ENCODE data around the gene FAM151A. TPM values are rescaled to one million over a fixed set of nuclear protein-coding genes. Genes with fewer than 3 reads are reported as not detected.

The FAM151A gene
- total RNA-seq: not detected

DNA sequence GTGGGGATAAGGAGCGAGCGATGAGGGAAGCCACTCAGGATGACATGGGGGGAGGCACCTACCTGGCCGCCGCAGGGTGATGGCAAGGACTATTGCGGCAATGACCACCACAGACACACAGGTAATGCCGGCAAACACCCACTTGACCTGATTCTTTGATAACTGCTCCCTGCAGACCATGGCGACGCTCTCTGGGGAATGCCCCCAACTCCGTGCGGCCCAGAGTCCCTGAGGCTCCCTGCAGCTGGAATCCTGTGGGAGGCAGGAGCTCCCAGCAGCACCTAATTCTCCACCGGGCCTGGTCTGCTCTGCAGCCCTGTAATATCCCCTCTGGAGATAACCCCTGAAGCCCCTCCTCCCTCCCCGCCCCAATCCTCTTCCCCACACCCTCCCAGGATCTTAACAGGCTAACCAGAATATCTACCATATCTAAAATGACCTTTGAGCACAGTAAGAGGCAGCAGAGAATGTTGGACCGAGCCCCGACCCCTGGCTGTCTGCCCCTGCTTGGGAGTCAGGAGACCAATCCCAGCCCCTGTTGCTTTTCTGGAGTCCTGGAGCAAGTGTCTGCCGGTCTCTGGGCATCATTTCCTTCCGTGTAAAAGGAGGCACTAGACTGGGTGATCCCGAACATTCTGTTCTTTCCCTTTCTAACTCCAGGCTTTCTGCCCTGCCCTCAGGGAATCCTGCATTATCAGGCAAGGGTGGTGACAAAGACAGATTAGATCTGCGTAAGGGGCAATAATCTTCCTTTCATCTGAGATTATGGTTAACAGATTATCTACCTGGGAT lies at the start of gene FAM151A:
FAM151A (minus strand) TSS at position 310 of the 792 bp plus-strand sequence; CDS start at position 180, 130 bp downstream.
- no peak for DNase-seq (ENCODE audit: low spot score)

GRCh38 chr1:54671985-54672608 lies 48.8 kb upstream of the FAM151A start:
- DNase-seq (ENCODE audit: low spot score): peak; percentile 35

GRCh38 chr1:54668567-54668966 lies 45.2 kb upstream of the FAM151A start:
- DNase-seq (ENCODE audit: low spot score): no peak

DNA sequence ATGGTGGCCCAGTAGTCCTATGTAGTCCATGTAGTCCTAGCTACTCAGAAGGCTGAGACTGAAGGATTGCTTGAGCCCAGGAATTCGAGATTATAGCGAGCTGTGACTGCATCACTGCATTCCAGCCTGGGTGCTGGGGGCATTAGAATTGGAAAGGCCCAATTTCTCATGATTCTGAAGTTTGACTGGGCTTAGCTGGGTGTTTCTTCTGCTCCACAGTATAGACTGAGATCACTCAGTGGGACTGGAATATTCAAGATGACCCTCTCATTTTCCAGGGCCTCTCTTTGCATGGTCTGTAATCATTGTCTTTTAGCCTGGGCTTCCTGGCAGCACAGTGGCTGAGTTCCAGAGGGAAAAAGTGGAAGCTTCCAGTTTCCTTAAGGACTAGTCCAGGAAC lies 44.5 kb upstream of the FAM151A start:
- DNase-seq (ENCODE audit: low spot score): no peak

- DNase-seq (ENCODE audit: low spot score): no peak
Observed at GRCh38 chr1:54666333-54666732, 43.0 kb upstream of the FAM151A start.

GRCh38 chr1:54665852-54666251 lies 42.5 kb upstream of the FAM151A start:
- DNase-seq (ENCODE audit: low spot score): no peak

- DNase-seq (ENCODE audit: low spot score): no peak
Observed at GRCh38 chr1:54664364-54664763, 41.0 kb upstream of the FAM151A start.

DNA sequence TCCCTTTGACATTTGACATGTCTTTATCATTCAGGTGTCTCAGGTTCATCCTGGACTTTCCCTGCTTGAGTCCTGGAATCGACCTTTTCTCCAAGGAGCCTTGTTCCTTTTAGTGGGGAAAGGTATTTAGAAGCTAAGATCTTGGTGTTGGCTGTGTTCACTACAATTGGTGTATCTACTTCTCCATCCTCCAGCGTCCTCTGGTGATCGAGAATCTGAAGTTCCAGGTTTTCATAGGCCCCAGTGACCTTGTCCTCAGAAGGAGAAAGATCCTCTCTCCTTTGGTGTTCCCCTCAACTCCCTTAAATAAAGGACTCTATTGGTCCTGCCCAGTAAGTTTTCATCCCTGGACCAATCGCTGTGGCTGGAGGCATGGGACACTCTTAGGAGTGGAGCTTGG lies 40.4 kb upstream of the FAM151A start:
- no peak for DNase-seq (ENCODE audit: low spot score)

DNA sequence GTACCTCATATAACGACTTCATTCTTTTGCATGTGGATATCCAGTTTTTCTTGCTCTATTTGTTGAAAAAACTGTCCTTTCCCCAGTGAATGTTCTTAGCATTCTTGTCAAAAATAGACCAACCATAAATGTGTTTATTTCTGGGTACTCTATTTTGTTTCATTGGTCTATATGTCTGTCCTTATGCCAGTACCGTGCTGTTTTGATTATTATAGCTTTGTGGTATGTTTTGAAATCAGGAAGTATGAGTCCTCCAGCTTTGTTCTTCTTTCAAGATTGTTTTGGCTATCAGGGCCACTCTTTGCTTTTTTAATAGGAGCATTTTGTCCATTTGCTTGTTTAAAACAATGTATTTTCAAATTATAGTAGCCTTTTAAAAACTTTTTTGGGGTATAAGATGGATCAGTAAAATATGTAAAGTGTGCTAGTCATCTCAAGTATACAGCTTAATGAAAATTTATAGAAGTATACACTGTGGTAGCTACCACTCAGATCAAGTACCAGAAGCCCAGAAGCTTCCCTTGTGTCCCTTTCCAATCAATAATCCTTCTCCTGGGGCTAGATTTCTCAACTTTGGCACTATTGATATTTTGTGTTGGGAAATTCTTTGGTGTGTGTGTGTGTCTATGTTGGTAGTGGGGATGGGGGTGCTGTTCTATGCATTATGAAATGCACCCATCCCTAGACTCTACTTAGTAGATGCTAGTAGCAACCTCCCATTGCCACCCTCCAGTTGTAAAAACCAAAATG lies 35.0 kb upstream of the FAM151A start:
- DNase-seq (ENCODE audit: low spot score): no peak

DNA sequence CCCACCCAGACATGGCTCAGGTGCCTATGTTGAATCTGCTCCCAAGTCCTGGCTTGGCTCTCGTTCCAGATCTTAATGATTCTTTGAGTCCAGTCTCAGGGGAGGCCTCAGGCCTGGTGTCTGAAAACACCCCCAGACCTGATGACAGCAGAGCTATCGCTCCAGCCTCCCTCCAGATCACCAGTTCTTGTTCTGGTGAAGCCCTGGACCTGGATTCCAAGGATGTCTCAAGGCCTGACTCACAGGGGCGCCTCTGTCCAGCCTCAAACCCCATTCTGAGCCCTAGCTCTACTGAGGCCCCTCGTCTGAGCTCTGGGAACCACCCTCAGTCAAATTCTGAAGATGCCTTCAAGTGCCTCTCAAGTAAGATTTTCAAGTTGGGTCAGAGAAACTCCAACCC lies 29.7 kb upstream of the FAM151A start:
- DNase-seq (ENCODE audit: low spot score): no peak

DNA sequence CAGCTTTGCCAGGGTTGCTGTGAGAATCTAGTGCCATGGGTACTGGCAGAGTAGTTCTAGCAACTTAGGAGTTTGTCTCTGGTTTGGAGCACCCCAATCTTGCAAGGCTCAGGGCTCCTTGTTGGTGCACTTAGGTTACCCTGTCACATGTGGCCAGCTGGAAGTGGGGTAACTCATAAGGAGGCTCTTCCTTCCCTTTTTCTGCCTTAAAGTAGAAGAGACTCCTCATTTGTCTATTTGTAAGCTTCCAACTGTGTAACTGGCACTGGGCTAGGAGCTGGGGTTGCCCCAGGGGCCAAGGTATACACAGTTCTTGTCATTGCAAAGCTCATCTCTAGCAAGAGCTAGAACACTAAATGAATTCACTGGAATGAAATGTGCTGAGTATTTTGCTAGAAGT lies 28.8 kb upstream of the FAM151A start:
- no peak for DNase-seq (ENCODE audit: low spot score)

DNA sequence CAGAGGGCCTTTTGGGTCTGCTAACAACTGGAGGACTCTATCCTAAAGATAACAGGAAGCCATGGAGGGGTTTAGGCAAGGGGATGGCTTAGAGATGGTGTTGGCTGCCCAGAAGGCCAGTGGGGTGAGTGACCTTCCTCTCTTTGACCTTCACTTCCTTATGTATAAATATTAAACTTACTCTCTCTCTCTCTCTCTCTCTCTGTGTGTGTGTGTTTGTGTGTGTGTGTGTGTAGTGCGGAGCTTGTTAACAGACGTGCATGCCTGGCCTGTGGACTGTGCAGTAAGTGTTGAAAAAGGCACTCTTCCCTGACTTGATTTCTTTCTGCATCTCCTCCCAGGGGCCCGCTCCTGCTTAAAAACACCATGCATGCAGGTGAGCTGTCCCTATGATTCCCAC lies 28.3 kb upstream of the FAM151A start:
- DNase-seq (ENCODE audit: low spot score): no peak

DNA sequence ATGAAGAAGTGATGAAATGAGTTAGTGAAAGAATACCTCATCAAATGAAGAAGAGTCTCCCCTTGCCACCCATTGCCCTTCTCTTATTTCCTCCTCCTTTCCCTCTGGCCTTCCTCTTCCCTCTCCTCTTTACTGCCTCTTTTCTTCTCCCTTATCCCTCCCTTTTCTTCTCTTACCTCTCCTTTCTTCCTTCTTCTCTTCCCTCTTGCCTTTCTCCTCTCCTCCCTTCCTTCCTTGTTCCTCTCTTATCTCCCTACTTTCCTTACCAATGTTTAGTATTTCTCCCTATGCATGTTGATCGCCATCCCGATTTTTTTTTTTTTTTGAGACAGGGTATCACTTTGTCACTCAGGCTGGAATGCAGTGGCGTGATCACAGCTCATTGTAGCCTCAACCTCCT lies 27.1 kb upstream of the FAM151A start:
- no peak for DNase-seq (ENCODE audit: low spot score)

DNA sequence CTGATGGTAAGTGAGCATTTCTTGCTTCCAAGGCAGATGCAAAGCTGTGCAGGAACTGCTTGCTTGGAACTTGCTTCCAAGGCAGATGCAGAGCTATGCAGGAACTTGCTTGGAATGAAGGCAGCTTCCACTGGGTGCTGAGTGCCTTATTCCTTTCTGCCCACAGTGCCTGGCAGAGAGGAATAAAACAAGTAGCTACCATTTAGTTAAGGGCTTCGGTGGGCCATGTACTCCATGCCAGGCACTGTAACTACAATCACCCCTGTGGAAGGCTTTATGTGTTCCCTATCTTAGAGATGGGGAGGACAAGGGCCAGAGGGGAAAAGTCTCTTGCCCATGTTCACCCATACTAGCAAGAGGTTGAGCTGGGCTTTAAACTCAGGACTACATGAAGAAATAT lies 26.6 kb upstream of the FAM151A start:
- DNase-seq (ENCODE audit: low spot score): no peak

GRCh38 chr1:54649130-54649898 lies 26.0 kb upstream of the FAM151A start:
- DNase-seq (ENCODE audit: low spot score): peak; percentile 30

DNA sequence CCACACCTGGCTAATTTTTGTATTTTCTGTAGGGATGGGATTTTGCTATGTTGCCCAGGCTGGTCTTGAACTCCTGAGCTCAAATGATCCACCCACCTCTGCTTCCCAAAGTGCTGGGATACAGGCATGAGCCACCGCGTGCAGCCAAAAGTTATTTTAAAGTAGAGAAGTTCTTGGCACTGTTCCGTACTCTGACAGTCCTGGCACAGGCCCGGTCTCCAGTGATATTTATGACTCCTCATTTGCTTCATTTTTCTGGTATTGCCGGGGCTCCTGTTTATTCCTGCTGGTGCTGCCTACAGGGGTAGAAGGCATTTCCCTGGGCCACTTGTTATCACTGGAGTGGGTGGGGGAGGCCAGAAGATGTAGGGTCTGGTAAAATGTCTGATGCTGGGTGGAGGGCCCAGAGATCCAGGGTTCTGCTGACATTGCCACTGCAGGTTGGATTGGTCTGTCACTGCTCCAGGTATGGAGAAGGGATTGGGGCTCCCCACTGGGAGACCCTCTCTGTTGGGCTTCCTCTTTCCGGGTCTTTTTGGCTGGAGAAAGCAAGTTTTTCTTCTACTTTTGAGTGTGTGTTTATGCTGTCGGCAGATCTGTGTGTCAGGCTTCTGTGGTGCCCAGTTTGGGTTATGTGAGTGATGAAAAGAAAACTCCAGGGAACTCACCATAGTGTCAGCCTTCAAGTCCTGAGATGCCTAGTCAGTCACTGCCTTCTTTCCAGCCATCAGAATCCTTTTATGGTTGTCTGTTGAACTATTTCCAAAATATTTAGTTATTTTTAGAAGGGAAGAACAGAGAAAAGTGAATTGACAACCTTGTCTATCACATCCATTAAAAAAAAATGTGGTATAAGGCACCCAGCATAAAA lies 22.7 kb upstream of the FAM151A start:
- DNase-seq (ENCODE audit: low spot score): peak; percentile 28

DNA sequence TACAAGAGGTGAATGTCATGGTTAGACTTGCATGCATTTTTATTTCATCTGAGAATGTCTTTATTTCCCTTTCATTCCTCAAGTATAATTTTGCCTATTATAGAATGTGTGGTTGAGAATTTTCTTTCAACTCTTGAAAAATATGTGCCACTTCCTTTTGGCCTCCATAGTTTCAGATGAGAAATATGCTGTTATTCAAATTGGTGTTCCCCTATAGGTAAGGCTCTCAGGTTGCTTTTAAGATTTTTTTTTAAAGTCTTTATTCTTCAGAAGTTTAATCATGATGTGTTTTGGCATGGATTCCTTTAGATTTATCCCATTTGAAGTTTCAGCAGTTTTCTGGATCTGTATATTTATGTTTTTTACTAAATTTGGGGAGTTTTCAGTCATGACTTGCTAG lies 20.4 kb upstream of the FAM151A start:
- no peak for DNase-seq (ENCODE audit: low spot score)

- DNase-seq (ENCODE audit: low spot score): no peak
Observed at GRCh38 chr1:54640863-54641836, 17.8 kb upstream of the FAM151A start, which contains the start of gene MROH7. Gene MROH7, plus strand, starts transcription at chr1:54641786. Its CDS starts 11,141 bp downstream, at chr1:54652927.

DNA sequence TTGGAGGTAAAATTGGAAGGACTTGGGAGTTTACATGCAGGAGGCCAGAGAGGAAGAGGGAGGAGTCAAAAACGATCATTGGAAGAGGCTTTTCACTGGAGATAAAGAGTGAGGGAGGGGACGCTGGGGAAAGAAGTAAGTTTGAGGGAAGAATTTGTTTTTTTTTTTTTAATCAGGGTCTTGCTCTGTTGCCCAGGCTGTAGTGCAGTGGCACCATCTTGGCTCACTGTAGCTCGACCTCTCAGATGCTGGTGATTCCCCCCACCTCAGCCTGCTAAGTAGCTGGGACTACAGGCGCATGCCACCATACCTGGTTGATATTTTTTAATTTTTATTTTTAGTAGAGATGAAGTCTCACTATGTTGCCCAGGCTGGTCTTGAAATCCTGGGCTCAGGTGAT lies 17.0 kb upstream of the FAM151A start:
- DNase-seq (ENCODE audit: low spot score): no peak

All from mucosa of gallbladder (tissue), 1 donor.